ENCODE data around the gene PLA2G6.

PLA2G6 gene

GRCh38 chr22:38214302-38215056, 32.8 kb upstream of the PLA2G6 start:
- in situ Hi-C loops (cut with MboI; ENCODE audit: low sequenced_read_pairs): no loop called here

GRCh38 chr22:38213990-38214301, 32.3 kb upstream of the PLA2G6 start:
- in situ Hi-C loops (cut with MboI; ENCODE audit: low sequenced_read_pairs): no loop called here

- in situ Hi-C loops (cut with MboI; ENCODE audit: low sequenced_read_pairs): no loop called here
These were observed 31.8 kb upstream of the PLA2G6 start for GRCh38 chr22:38213319-38213989.

- in situ Hi-C loops (cut with MboI; ENCODE audit: low sequenced_read_pairs): no loop called here
These were observed 30.8 kb upstream of the PLA2G6 start for GRCh38 chr22:38212442-38212841.

- in situ Hi-C loops (cut with MboI; ENCODE audit: low sequenced_read_pairs): no loop called here
These were observed 29.9 kb upstream of the PLA2G6 start for GRCh38 chr22:38211556-38211955.

GRCh38 chr22:38208551-38208968, 26.9 kb upstream of the PLA2G6 start:
- in situ Hi-C loops (cut with MboI; ENCODE audit: low sequenced_read_pairs): no loop called here

GRCh38 chr22:38207898-38208432, 26.3 kb upstream of the PLA2G6 start:
- in situ Hi-C loops (cut with MboI; ENCODE audit: low sequenced_read_pairs): no loop called here

- in situ Hi-C loops (cut with MboI; ENCODE audit: low sequenced_read_pairs): no loop called here
These were observed 23.9 kb upstream of the PLA2G6 start for GRCh38 chr22:38205261-38206128.

GRCh38 chr22:38204784-38205183, 23.2 kb upstream of the PLA2G6 start:
- in situ Hi-C loops (cut with MboI; ENCODE audit: low sequenced_read_pairs): no loop called here

- in situ Hi-C loops (cut with MboI; ENCODE audit: low sequenced_read_pairs): no loop called here
These were observed 22.4 kb upstream of the PLA2G6 start for GRCh38 chr22:38203855-38204514.

- in situ Hi-C loops (cut with MboI; ENCODE audit: low sequenced_read_pairs): no loop called here
These were observed 21.6 kb upstream of the PLA2G6 start for GRCh38 chr22:38203090-38203810.

- in situ Hi-C loops (cut with MboI; ENCODE audit: low sequenced_read_pairs): no loop called here
These were observed 20.9 kb upstream of the PLA2G6 start for GRCh38 chr22:38202437-38203089.

GRCh38 chr22:38201711-38202436, 20.2 kb upstream of the PLA2G6 start, which contains the start of gene MAFF:
Gene MAFF, plus strand, starts transcription at chr22:38201994. Its CDS starts 11,860 bp downstream, at chr22:38213854.
- in situ Hi-C loops (cut with MboI; ENCODE audit: low sequenced_read_pairs): no loop called here

GRCh38 chr22:38201371-38201710, 19.7 kb upstream of the PLA2G6 start:
- in situ Hi-C loops (cut with MboI; ENCODE audit: low sequenced_read_pairs): no loop called here

GRCh38 chr22:38199826-38200559, 18.4 kb upstream of the PLA2G6 start:
- in situ Hi-C loops (cut with MboI; ENCODE audit: low sequenced_read_pairs): no loop called here

GRCh38 chr22:38196791-38197419, 15.3 kb upstream of the PLA2G6 start:
- in situ Hi-C loops (cut with MboI; ENCODE audit: low sequenced_read_pairs): no loop called here

- in situ Hi-C loops (cut with MboI; ENCODE audit: low sequenced_read_pairs): no loop called here
These were observed 11.9 kb upstream of the PLA2G6 start for GRCh38 chr22:38193580-38193979.

- in situ Hi-C loops (cut with MboI; ENCODE audit: low sequenced_read_pairs): no loop called here
These were observed 10.8 kb upstream of the PLA2G6 start for GRCh38 chr22:38192475-38192863.

Measured in HL-60/S4 treated with retinoic acid at 250 ng/mL for 4 days and 3 days (cell line).